HG02623 (cell line): ENCODE measurements around the gene LINC00237.

Experiments used
- ATAC-seq: cut with Tn5 transposase; IDR thresholded peaks from one replicate; pipeline ENCODE4 v1.9.1; 2021; ENCODE audit warnings: moderate library complexity; ENCODE audit not compliant: unreplicated experiment

Gene LINC00237

GRCh38 chr20:21052241-21052640, 53.9 kb downstream of the LINC00237 start:
- ATAC-seq: no peak

- no peak for ATAC-seq
These were observed 55.4 kb downstream of the LINC00237 start for GRCh38 chr20:21050710-21051109.

GRCh38 chr20:21049305-21049828, 56.8 kb downstream of the LINC00237 start:
- ATAC-seq: no peak

- ATAC-seq: no peak
These were observed 57.3 kb downstream of the LINC00237 start for GRCh38 chr20:21048841-21049273.

GRCh38 chr20:21047981-21048380, 58.2 kb downstream of the LINC00237 start:
- no peak for ATAC-seq

GRCh38 chr20:21046413-21047070, 59.6 kb downstream of the LINC00237 start:
- no peak for ATAC-seq
